Measurements from ENCODE around the gene CLMN. TPM values are rescaled to one million over a fixed set of nuclear protein-coding genes. Genes with fewer than 3 reads are reported as not detected.

CLMN gene
- total and polyA plus RNA-seq, 2 of the 13 experiments (the other 11 are each of a cell fraction or from before 2014, with no cell fraction given), result 15.1 to 16.7 TPM

DNA sequence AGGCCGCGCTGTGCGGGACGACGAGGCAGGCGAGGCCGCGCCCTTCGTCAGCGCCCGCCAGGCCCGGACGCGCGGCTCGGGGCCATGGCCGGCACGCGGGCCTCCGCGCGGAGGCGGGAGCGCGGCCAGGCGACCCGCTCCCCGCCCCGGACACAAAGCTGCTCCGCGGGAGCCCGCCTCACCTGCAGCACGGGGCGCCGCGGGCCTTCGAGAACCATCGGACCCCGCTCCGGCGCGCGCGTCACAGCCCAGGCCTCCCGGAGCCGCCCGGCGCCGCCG, 162.7 kb downstream of the CLMN start (continued):
- TF ChIP-seq, protein P1, sequence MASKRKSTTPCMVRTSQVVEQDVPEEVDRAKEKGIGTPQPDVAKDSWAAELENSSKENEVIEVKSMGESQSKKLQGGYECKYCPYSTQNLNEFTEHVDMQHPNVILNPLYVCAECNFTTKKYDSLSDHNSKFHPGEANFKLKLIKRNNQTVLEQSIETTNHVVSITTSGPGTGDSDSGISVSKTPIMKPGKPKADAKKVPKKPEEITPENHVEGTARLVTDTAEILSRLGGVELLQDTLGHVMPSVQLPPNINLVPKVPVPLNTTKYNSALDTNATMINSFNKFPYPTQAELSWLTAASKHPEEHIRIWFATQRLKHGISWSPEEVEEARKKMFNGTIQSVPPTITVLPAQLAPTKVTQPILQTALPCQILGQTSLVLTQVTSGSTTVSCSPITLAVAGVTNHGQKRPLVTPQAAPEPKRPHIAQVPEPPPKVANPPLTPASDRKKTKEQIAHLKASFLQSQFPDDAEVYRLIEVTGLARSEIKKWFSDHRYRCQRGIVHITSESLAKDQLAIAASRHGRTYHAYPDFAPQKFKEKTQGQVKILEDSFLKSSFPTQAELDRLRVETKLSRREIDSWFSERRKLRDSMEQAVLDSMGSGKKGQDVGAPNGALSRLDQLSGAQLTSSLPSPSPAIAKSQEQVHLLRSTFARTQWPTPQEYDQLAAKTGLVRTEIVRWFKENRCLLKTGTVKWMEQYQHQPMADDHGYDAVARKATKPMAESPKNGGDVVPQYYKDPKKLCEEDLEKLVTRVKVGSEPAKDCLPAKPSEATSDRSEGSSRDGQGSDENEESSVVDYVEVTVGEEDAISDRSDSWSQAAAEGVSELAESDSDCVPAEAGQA (IDR thresholded peaks at IDR 0.05; ENCODE audit: low read depth), result peak; percentile 15; the same call in 1 of the 2 replicates
- TF ChIP-seq, protein P1 (CRISPR knock-in tag; IDR thresholded peaks at IDR 0.05; ENCODE audit: borderline replicate concordance), result no peak
- TF ChIP-seq ARID2 (CRISPR knock-in tag; IDR thresholded peaks at IDR 0.05; ENCODE audit: borderline replicate concordance), result peak; percentile 40; the same call in 1 of the 2 replicates
- 0 out of 2 replicates have a peak, but pooled peaks have one; percentile 4 for TF ChIP-seq GLI4 (CRISPR knock-in tag; IDR thresholded peaks at IDR 0.05; ENCODE audit: borderline replicate concordance)
- TF ChIP-seq LBX2 (CRISPR knock-in tag; IDR thresholded peaks at IDR 0.05; ENCODE audit: borderline replicate concordance), result 0 out of 2 replicates have a peak, but pooled peaks have one; percentile 14
- no peak for TF ChIP-seq TERF1 (CRISPR knock-in tag; IDR thresholded peaks at IDR 0.05)
- peak; percentile 56 for TF ChIP-seq SP4 (CRISPR knock-in tag; IDR thresholded peaks at IDR 0.05)
- no peak for TF ChIP-seq ZNF564 (CRISPR knock-in tag; IDR thresholded peaks at IDR 0.05)
- peak; percentile 64; the same call in 1 of the 2 replicates for TF ChIP-seq BRD4 (CRISPR knock-in tag; IDR thresholded peaks at IDR 0.05)
- TF ChIP-seq ZBTB43 (CRISPR knock-in tag; conservative IDR thresholded peaks at IDR 0.05), result 0 out of 2 replicates have a peak, but pooled peaks have one; percentile 11
- TF ChIP-seq ZFP82 (CRISPR knock-in tag; IDR thresholded peaks at IDR 0.05; ENCODE audit: borderline replicate concordance), result peak; percentile 96; the same call in 1 of the 2 replicates
- no peak for TF ChIP-seq RXRB (CRISPR knock-in tag; IDR thresholded peaks at IDR 0.05; ENCODE audit: borderline replicate concordance)
- TF ChIP-seq ZSCAN20 (CRISPR knock-in tag; IDR thresholded peaks at IDR 0.05; ENCODE audit: borderline replicate concordance), result peak; percentile 75; the same call in 1 of the 2 replicates
- TF ChIP-seq IRX3 (CRISPR knock-in tag; IDR thresholded peaks at IDR 0.05; ENCODE audit: borderline replicate concordance, low read depth), result peak; percentile 57; the same call in 1 of the 2 replicates

Measured in HepG2 (cell line).